SKM-1 treated with dmso at 0.1 percent for 144 hours (cell line): ENCODE measurements around the gene DAB2IP.
A peak's percentile ranks its signal among the peaks of the same experiment; 100 is the strongest.
"Not testable (repeated sequence)": the region's sequence is repeated elsewhere in the genome, so short reads cannot be mapped to it uniquely, and the experiment has no call there.

Experiments
- DNase-seq: peaks from one replicate; lab custom pipeline; 2025; ENCODE audit not compliant: unreplicated experiment; lab: John Stamatoyannopoulos, UW

DAB2IP gene

GRCh38 chr9:121651295-121652020 lies at the start of gene DAB2IP:
Gene DAB2IP (plus strand): TSS chr9:121651634. CDS start chr9:121651776, 142 bp downstream.
- DNase-seq = no peak

- DNase-seq = no peak
Measured at GRCh38 chr9:121603028-121603427, 48.4 kb upstream of the DAB2IP start.

- no peak for DNase-seq
Measured at GRCh38 chr9:121604242-121604641, 47.2 kb upstream of the DAB2IP start.

- DNase-seq = no peak
Measured at GRCh38 chr9:121604654-121605053, 46.8 kb upstream of the DAB2IP start.

GRCh38 chr9:121607434-121608167 lies 43.8 kb upstream of the DAB2IP start:
- DNase-seq = no peak

- no peak for DNase-seq
Measured at GRCh38 chr9:121608168-121608853, 43.1 kb upstream of the DAB2IP start.

GRCh38 chr9:121609822-121610637 lies 41.4 kb upstream of the DAB2IP start:
- no peak for DNase-seq

- no peak for DNase-seq
Measured at GRCh38 chr9:121610638-121610953, 40.8 kb upstream of the DAB2IP start.

- DNase-seq = no peak
Measured at GRCh38 chr9:121612511-121612998, 38.9 kb upstream of the DAB2IP start.

- peak; percentile 10 for DNase-seq
Measured at GRCh38 chr9:121613009-121613752, 38.3 kb upstream of the DAB2IP start.

- no peak for DNase-seq
Measured at GRCh38 chr9:121616123-121616755, 35.2 kb upstream of the DAB2IP start.

- DNase-seq = no peak
Measured at GRCh38 chr9:121618504-121618903, 32.9 kb upstream of the DAB2IP start.

GRCh38 chr9:121618910-121619309 lies 32.5 kb upstream of the DAB2IP start:
- not testable (repeated sequence) for DNase-seq

GRCh38 chr9:121619545-121620324 lies 31.7 kb upstream of the DAB2IP start:
- DNase-seq = no peak

- no peak for DNase-seq
Measured at GRCh38 chr9:121620325-121620673, 31.1 kb upstream of the DAB2IP start.

- peak; percentile 31 for DNase-seq
Measured at GRCh38 chr9:121620777-121621449, 30.5 kb upstream of the DAB2IP start.

GRCh38 chr9:121622387-121623203 lies 28.8 kb upstream of the DAB2IP start:
- DNase-seq = peak; percentile 76

GRCh38 chr9:121623430-121623829 lies 28.0 kb upstream of the DAB2IP start:
- not testable (repeated sequence) for DNase-seq
